Vagina (tissue), 2 donors: ENCODE measurements around the gene CRP.

Source experiments
- POLR2A ChIP-seq, 2 donors: fragments of 450-650 bp; IDR thresholded peaks; one replicate each; pipeline ENCODE4 v1.6.1; 2017; ENCODE audit warnings: antibody characterized with exemption in 2 of 2, mild to moderate bottlenecking in 2 of 2, moderate library complexity in 2 of 2
- TF ChIP-seq, protein P1 (sequence below), 3 experiments: fragments of 450-650 bp in 2 of 3; fragments of 200-600 bp in 1 of 3; sonication (generic) in 1 of 3; IDR thresholded peaks; one replicate each; pipeline ENCODE4 v1.5.1; 2017 to 2019; ENCODE audit warnings: antibody characterized with exemption in 3 of 3, mild to moderate bottlenecking in 2 of 3, moderate library complexity in 2 of 3

DNA sequence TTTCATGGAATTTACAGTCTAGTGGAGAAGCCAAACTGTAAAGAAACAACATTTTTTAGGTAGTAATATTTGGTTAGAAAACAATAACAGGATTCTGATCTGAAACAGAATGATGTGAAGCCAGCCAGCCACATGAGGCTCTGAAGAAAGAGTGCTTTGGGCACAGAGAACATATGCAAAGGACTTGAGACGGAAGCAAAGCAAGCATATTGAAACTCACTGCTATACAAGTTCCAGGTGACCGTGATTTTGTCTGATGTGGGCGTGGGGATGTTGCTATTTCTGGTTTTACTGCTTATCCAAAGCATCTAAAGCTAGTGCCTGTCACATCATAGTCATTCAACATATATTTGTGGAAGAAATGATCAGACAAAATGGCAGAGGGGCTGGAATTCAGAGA lies 14.7 kb downstream of the CRP start:
- TF ChIP-seq, protein P1, sequence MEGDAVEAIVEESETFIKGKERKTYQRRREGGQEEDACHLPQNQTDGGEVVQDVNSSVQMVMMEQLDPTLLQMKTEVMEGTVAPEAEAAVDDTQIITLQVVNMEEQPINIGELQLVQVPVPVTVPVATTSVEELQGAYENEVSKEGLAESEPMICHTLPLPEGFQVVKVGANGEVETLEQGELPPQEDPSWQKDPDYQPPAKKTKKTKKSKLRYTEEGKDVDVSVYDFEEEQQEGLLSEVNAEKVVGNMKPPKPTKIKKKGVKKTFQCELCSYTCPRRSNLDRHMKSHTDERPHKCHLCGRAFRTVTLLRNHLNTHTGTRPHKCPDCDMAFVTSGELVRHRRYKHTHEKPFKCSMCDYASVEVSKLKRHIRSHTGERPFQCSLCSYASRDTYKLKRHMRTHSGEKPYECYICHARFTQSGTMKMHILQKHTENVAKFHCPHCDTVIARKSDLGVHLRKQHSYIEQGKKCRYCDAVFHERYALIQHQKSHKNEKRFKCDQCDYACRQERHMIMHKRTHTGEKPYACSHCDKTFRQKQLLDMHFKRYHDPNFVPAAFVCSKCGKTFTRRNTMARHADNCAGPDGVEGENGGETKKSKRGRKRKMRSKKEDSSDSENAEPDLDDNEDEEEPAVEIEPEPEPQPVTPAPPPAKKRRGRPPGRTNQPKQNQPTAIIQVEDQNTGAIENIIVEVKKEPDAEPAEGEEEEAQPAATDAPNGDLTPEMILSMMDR (IDR thresholded peaks at IDR 0.05) = no peak
- no peak for TF ChIP-seq POLR2A (IDR thresholded peaks at IDR 0.05)
